Astrocyte (in vitro differentiated cells and primary cell): ENCODE results near the gene ATG14. TPM values are rescaled to one million over a fixed set of nuclear protein-coding genes. Genes with fewer than 3 reads are reported as not detected.
A peak's percentile ranks its signal among the peaks of the same experiment; 100 is the strongest.
"Not testable (repeated sequence)": the region's sequence is repeated elsewhere in the genome, so short reads cannot be mapped to it uniquely, and the experiment has no call there.

Source experiments
- DNase-seq: peaks from one replicate; pipeline ENCODE4 v3.0.0-alpha.2; 2010; ENCODE audit warnings: low read depth
- FAIRE-seq: peaks from 2 replicates; lab custom pipeline; 2011; peaks lifted over from hg19 to GRCh38; lab: Jason Lieb, UNC
- H2AFZ ChIP-seq: 2 replicates; pipeline ENCODE4 v1.6.0; 2012; ENCODE audit warnings: low read depth, low read length, inconsistent platforms
- H3K27ac ChIP-seq: 2 replicates; pipeline ENCODE4 v1.5.1; 2011; ENCODE audit warnings: low read depth, low read length, inconsistent platforms
- H3K27me3 ChIP-seq: 2 replicates; pipeline ENCODE4 v1.6.0; 2011; ENCODE audit warnings: low read length, inconsistent platforms; ENCODE audit not compliant: insufficient read depth
- H3K36me3 ChIP-seq: 2 replicates; pipeline ENCODE4 v1.5.1; 2011; ENCODE audit warnings: low read length, inconsistent platforms; ENCODE audit not compliant: insufficient read depth
- H3K4me1 ChIP-seq: 2 replicates; pipeline ENCODE4 v1.5.1; 2011; ENCODE audit warnings: low read length, inconsistent platforms; ENCODE audit not compliant: insufficient read depth
- H3K4me2 ChIP-seq: 2 replicates; pipeline ENCODE4 v1.6.0; 2012; ENCODE audit warnings: low read length, inconsistent platforms
- H3K4me3 ChIP-seq: 2 replicates; pipeline ENCODE4 v1.5.1; 2011; ENCODE audit warnings: low read depth, mild to moderate bottlenecking, low read length, inconsistent platforms; ENCODE audit not compliant: insufficient read depth
- H3K79me2 ChIP-seq: 2 replicates; pipeline ENCODE4 v1.6.0; 2012; ENCODE audit warnings: mild to moderate bottlenecking, low read length, inconsistent platforms; ENCODE audit not compliant: insufficient read depth
- H3K9ac ChIP-seq: 2 replicates; pipeline ENCODE4 v1.6.0; 2012; ENCODE audit warnings: mild to moderate bottlenecking, low read length, inconsistent platforms
- H3K9me3 ChIP-seq: 2 replicates; pipeline ENCODE4 v1.5.1; 2012; ENCODE audit warnings: low read depth, mild to moderate bottlenecking, low read length, inconsistent platforms; ENCODE audit not compliant: insufficient read depth
- H4K20me1 ChIP-seq: 2 replicates; pipeline ENCODE4 v1.6.0; 2012; ENCODE audit warnings: low read length, inconsistent platforms; ENCODE audit not compliant: insufficient read depth
- H3K27ac Mint-ChIP-seq: one replicate; pipeline ENCODE4 v1.8.0; 2021; ENCODE audit warnings: mild to moderate bottlenecking, mixed read lengths; ENCODE audit not compliant: unreplicated experiment
- H3K27me3 Mint-ChIP-seq: one replicate; pipeline ENCODE4 v1.8.0; 2021; ENCODE audit warnings: low read depth, mixed read lengths; ENCODE audit not compliant: unreplicated experiment
- H3K36me3 Mint-ChIP-seq: one replicate; pipeline ENCODE4 v1.8.0; 2021; ENCODE audit warnings: low read depth, mixed read lengths; ENCODE audit not compliant: unreplicated experiment
- H3K4me1 Mint-ChIP-seq: one replicate; pipeline ENCODE4 v1.8.0; 2021; ENCODE audit warnings: low read depth, mixed read lengths; ENCODE audit not compliant: unreplicated experiment
- H3K4me3 Mint-ChIP-seq: one replicate; pipeline ENCODE4 v1.8.0; 2021; ENCODE audit warnings: mild to moderate bottlenecking, moderate library complexity, mixed read lengths; ENCODE audit not compliant: unreplicated experiment
- H3K9me3 Mint-ChIP-seq: one replicate; pipeline ENCODE4 v1.8.0; 2021; ENCODE audit warnings: mild to moderate bottlenecking, mixed read lengths; ENCODE audit not compliant: unreplicated experiment
- CTCF ChIP-seq: IDR thresholded peaks from 2 replicates; pipeline ENCODE4 v1.5.1; 2011; ENCODE audit warnings: low read depth, mild to moderate bottlenecking, inconsistent platforms, low read length, moderate library complexity; ENCODE audit not compliant: insufficient read depth
- EZH2 ChIP-seq: IDR thresholded peaks from 2 replicates; pipeline ENCODE4 v1.6.1; 2012; ENCODE audit warnings: mild to moderate bottlenecking, low read length, inconsistent platforms; ENCODE audit not compliant: insufficient read depth
- total RNA-seq: library from RNA; stranded (reverse); gene quantifications from 2 replicates; pipeline ENCODE4 v1.2.1, GENCODE V29; 2021

Gene ATG14
- total RNA-seq, 1 donor from 2014 or later = 11.5 TPM

GRCh38 chr14:55457496-55457895 lies 45.9 kb upstream of the ATG14 start:
- Histone ChIP-seq H4K20me1 (no peaks in the 10 kb centered on the region), H3K9me3 (no peaks in the 10 kb centered on the region), H3K79me2 (no peaks in the 10 kb centered on the region), H3K36me3 (no peaks in the 10 kb centered on the region), H3K9ac (no peak overlapping the region), H3K4me1 (peaks cover 20% of the 10 kb centered on the region), H3K27me3 (no peaks in the 10 kb centered on the region), H3K27ac (no peak overlapping the region), H2AFZ (no peak overlapping the region), H3K4me3 (no peak overlapping the region), H3K4me2 (no peak overlapping the region)
- H3K27ac Mint-ChIP-seq = no peak overlapping the region
- no peak for TF ChIP-seq EZH2
- TF ChIP-seq CTCF = no peak
- peaks cover 14% of the 10 kb centered on the region for H3K4me1 Mint-ChIP-seq
- peaks cover 4% of the 10 kb centered on the region for H3K9me3 Mint-ChIP-seq
- H3K27me3 Mint-ChIP-seq = peaks cover 3% of the 10 kb centered on the region
- FAIRE-seq (no peak), DNase-seq (no peak)
- no peak overlapping the region for H3K4me3 Mint-ChIP-seq
- H3K36me3 Mint-ChIP-seq = peaks cover 2% of the 10 kb centered on the region

- not testable (repeated sequence) for H3K9ac ChIP-seq, H3K27ac ChIP-seq, H3K27me3 ChIP-seq, H3K79me2 ChIP-seq, H3K9me3 ChIP-seq, DNase-seq, H3K27me3 Mint-ChIP-seq, H3K4me3 ChIP-seq, H3K27ac Mint-ChIP-seq, FAIRE-seq, H3K36me3 ChIP-seq, H3K4me2 ChIP-seq, H3K36me3 Mint-ChIP-seq, H3K4me3 Mint-ChIP-seq, H4K20me1 ChIP-seq, H2AFZ ChIP-seq, H3K9me3 Mint-ChIP-seq
- peaks cover 17% of the 10 kb centered on the region for H3K4me1 Mint-ChIP-seq
- peaks cover 27% of the 10 kb centered on the region for H3K4me1 ChIP-seq
These were observed 44.8 kb upstream of the ATG14 start for GRCh38 chr14:55456411-55456810.

GRCh38 chr14:55454264-55455002 lies 42.8 kb upstream of the ATG14 start:
- no peaks in the 10 kb centered on the region for H3K79me2 ChIP-seq
- Mint-ChIP-seq H3K36me3 (peaks cover 2% of the 10 kb centered on the region), H3K9me3 (peaks cover 4% of the 10 kb centered on the region), H3K27me3 (peaks cover 4% of the 10 kb centered on the region), H3K4me1 (peaks cover 17% of the 10 kb centered on the region), H3K27ac (no peak overlapping the region), H3K4me3 (peak overlapping the region; percentile 54)
- no peak overlapping the region for H3K27ac ChIP-seq
- no peaks in the 10 kb centered on the region for H3K27me3 ChIP-seq
- TF ChIP-seq CTCF = no peak
- TF ChIP-seq EZH2 = no peak
- no peaks in the 10 kb centered on the region for H3K9me3 ChIP-seq
- peaks cover 28% of the 10 kb centered on the region for H3K4me1 ChIP-seq
- peak overlapping the region; percentile 21 for H3K9ac ChIP-seq
- no peak for FAIRE-seq
- H3K4me3 ChIP-seq = no peak overlapping the region
- H2AFZ ChIP-seq = peak overlapping the region; percentile 33
- no peaks in the 10 kb centered on the region for H4K20me1 ChIP-seq
- no peaks in the 10 kb centered on the region for H3K36me3 ChIP-seq
- H3K4me2 ChIP-seq = peak overlapping the region; percentile 79
- peak; percentile 85 for DNase-seq
